ENCODE measurements around the gene ENDOD1.

Gene ENDOD1

DNA sequence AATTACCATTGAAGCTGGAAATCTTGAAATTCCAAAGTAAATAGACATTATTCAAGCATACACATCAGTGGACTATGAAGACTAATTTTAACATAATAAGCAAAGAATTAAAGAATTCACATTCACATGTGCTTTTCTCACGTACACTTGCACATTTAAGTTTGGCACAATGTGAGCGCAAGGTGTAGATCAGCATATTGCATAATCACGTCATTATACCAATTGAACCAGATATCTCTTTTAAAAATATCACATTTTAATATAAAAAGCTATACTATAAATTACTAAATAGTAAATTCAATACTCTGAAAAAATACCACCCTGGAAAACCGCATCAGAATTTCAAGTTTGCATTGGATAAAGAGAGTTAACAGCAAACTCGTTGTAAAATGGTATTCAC lies 80.6 kb downstream of the ENDOD1 start:
- no peak for DNase-seq (ENCODE audit: low spot score)

DNA sequence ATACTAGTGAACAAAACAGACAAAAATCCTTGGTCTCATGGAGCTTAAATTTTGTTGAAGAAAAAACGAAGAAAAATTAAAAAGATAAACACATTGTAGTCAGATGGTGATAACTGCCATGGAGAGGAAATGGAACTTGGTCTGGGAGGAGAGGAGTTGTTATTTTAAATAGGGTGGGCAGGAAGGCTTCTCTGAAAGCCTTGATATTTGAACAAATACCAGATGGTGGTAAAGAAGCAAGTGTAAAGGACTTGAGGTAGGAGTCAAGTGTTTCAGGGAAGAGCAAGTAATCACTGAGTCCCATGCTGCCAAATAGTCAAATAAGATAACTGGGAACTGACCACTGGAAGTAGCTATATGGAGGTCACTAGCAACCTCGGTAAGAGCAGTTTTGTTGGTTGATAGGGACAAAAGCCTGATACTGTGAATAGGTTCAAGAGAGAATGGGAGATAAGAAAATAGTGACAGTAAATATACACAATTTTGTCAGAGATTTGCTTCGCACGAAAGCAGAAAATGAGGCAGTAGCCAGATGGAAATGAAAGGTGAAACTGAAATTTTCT lies 86.3 kb downstream of the ENDOD1 start:
- DNase-seq (ENCODE audit: low spot score) = no peak

Data from germinal center (tissue), 1 donor.